ENCODE results near the gene DNAJC18. TPM values are rescaled to one million over a fixed set of nuclear protein-coding genes. Genes with fewer than 3 reads are reported as not detected.

The DNAJC18 gene
- total RNA-seq, 1 donor from 2014 or later: 7.6 TPM

GRCh38 chr5:139415869-139416268, 23.5 kb downstream of the DNAJC18 start:
- TF ChIP-seq, protein P1, sequence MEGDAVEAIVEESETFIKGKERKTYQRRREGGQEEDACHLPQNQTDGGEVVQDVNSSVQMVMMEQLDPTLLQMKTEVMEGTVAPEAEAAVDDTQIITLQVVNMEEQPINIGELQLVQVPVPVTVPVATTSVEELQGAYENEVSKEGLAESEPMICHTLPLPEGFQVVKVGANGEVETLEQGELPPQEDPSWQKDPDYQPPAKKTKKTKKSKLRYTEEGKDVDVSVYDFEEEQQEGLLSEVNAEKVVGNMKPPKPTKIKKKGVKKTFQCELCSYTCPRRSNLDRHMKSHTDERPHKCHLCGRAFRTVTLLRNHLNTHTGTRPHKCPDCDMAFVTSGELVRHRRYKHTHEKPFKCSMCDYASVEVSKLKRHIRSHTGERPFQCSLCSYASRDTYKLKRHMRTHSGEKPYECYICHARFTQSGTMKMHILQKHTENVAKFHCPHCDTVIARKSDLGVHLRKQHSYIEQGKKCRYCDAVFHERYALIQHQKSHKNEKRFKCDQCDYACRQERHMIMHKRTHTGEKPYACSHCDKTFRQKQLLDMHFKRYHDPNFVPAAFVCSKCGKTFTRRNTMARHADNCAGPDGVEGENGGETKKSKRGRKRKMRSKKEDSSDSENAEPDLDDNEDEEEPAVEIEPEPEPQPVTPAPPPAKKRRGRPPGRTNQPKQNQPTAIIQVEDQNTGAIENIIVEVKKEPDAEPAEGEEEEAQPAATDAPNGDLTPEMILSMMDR (IDR thresholded peaks at IDR 0.05): no peak
- no peak for TF ChIP-seq POLR2AphosphoS5 (IDR thresholded peaks at IDR 0.05; ENCODE audit: insufficient read depth in 1 of 2, low read depth in 1 of 2)
- TF ChIP-seq POLR2A (IDR thresholded peaks at IDR 0.05): no peak
- Histone ChIP-seq H3K4me3 (no peak overlapping the region), H3K27ac (no peak overlapping the region)

GRCh38 chr5:139415221-139415861, 24.0 kb downstream of the DNAJC18 start:
- no peak for DNase-seq (ENCODE audit: extremely low spot score in 2 of 2)
- no peak overlapping the region for H3K27ac ChIP-seq

More at GRCh38 chr5:139415869-139416268, 23.5 kb downstream of the DNAJC18 start:
- DNase-seq (ENCODE audit: extremely low spot score in 2 of 2): no peak
- intact Hi-C loops (cut with DNase I): no loop called here
- Histone ChIP-seq H3K27me3 (no peaks in the 10 kb centered on the region), H3K4me1 (peaks cover 41% of the 10 kb centered on the region), H3K36me3 (no peaks in the 10 kb centered on the region), H3K9me3 (no peaks in the 10 kb centered on the region)

DNA sequence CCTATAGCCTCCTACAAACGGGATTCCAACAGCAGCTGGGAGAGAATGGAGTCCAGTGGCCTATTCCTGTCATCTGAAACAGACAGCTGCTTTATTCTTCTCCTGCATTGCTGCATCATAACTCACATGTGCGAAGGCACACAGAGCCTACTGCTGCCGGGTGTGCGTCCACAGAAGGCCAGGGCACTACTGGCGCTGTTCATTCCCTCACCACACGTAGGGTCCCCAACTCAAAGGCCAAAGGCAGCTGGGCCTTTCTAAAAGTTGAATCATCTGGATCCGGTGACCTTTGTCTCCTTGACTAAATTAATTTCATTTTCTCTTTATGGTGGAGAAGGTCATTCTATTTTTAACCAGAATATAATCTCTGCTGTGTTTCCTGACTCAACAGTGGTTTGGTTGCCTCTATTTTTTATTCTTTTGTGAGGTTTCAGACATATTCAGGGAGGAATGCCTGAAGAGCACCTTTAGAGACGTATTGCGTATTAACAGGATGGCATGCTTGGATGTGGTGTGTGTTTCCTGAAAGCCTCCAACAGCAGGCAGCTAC, 24.7 kb downstream of the DNAJC18 start:
- intact Hi-C loops (cut with DNase I): no loop called here
- DNase-seq (ENCODE audit: extremely low spot score in 2 of 2): no peak
- H3K27ac ChIP-seq: peak overlapping the region; percentile 37

More at GRCh38 chr5:139415221-139415861, 24.0 kb downstream of the DNAJC18 start:
- peak in 1 of 2 donors; percentile 18 for TF ChIP-seq POLR2AphosphoS5 (IDR thresholded peaks at IDR 0.05; ENCODE audit: insufficient read depth in 1 of 2, low read depth in 1 of 2)
- TF ChIP-seq, protein P1 (IDR thresholded peaks at IDR 0.05): no peak
- TF ChIP-seq POLR2A (IDR thresholded peaks at IDR 0.05): no peak
- Histone ChIP-seq H3K36me3 (no peaks in the 10 kb centered on the region), H3K9me3 (no peaks in the 10 kb centered on the region), H3K27me3 (no peaks in the 10 kb centered on the region), H3K4me3 (no peak overlapping the region), H3K4me1 (peaks cover 47% of the 10 kb centered on the region)
- intact Hi-C loops (cut with DNase I): no loop called here

DNA sequence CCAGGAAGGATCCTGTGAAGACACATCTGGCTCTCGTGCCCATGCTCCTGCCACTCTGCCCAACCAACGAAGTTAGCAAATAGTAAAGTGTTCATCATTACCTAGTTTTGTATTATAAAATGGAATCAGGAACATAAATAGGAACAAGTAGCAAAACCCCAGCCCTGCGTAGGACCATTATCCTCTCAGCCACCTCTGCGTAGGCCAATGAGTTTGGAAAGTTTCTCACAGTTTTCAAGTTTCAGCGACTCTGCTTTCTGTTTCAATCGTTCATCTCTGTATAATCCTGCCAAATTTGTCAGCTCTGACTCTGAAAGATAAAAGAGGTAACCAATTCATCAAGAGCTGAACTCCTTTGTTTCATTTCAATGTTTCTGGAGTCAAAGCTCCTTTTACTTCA, 25.4 kb downstream of the DNAJC18 start:
- DNase-seq (ENCODE audit: extremely low spot score in 2 of 2): no peak
- TF ChIP-seq POLR2A (IDR thresholded peaks at IDR 0.05) (no peak), POLR2AphosphoS5 (IDR thresholded peaks at IDR 0.05; ENCODE audit: insufficient read depth in 1 of 2, low read depth in 1 of 2) (no peak)
- TF ChIP-seq, protein P1 (IDR thresholded peaks at IDR 0.05): no peak
- Histone ChIP-seq H3K27ac (peak overlapping the region; percentile 37), H3K27me3 (no peaks in the 10 kb centered on the region), H3K36me3 (no peaks in the 10 kb centered on the region), H3K4me1 (peaks cover 51% of the 10 kb centered on the region), H3K4me3 (no peak overlapping the region), H3K9me3 (no peaks in the 10 kb centered on the region)
- intact Hi-C loops (cut with DNase I): no loop called here

More for the DNA sequence above, 24.7 kb downstream of the DNAJC18 start:
- no peaks in the 10 kb centered on the region for H3K36me3 ChIP-seq
- TF ChIP-seq, protein P1 (IDR thresholded peaks at IDR 0.05): no peak
- TF ChIP-seq POLR2A (IDR thresholded peaks at IDR 0.05): no peak
- no peak for TF ChIP-seq POLR2AphosphoS5 (IDR thresholded peaks at IDR 0.05; ENCODE audit: insufficient read depth in 1 of 2, low read depth in 1 of 2)
- H3K4me3 ChIP-seq: no peak overlapping the region
- H3K4me1 ChIP-seq: peaks cover 51% of the 10 kb centered on the region
- H3K27me3 ChIP-seq: no peaks in the 10 kb centered on the region
- H3K9me3 ChIP-seq: no peaks in the 10 kb centered on the region

- Histone ChIP-seq H3K27me3 (no peaks in the 10 kb centered on the region), H3K36me3 (no peaks in the 10 kb centered on the region), H3K9me3 (no peaks in the 10 kb centered on the region), H3K4me3 (no peak overlapping the region), H3K4me1 (peaks cover 51% of the 10 kb centered on the region), H3K27ac (no peak overlapping the region)
- intact Hi-C loops (cut with DNase I): no loop called here
- DNase-seq (ENCODE audit: extremely low spot score in 2 of 2): no peak
- TF ChIP-seq POLR2AphosphoS5 (IDR thresholded peaks at IDR 0.05; ENCODE audit: insufficient read depth in 1 of 2, low read depth in 1 of 2): no peak
- no peak for TF ChIP-seq POLR2A (IDR thresholded peaks at IDR 0.05)
- TF ChIP-seq, protein P1 (IDR thresholded peaks at IDR 0.05): no peak
These were observed 26.2 kb downstream of the DNAJC18 start for GRCh38 chr5:139413153-139413552.

Data from vagina (tissue), 2 donors.